GM12878 (cell line): ENCODE measurements around the gene CFAP97D2. TPM values are rescaled to one million over a fixed set of nuclear protein-coding genes. Genes with fewer than 3 reads are reported as not detected.

Experiments used
- BCL11A ChIP-seq: IDR thresholded peaks from 2 replicates; pipeline ENCODE4 v1.6.1; 2011; ENCODE audit warnings: low read depth, low read length
- CBX5 ChIP-seq: sonication (generic); IDR thresholded peaks from 2 replicates; pipeline ENCODE4 v1.6.1; 2016; ENCODE audit warnings: low read depth, moderate library complexity, mild to moderate bottlenecking, inconsistent platforms
- EGR1 ChIP-seq, 2 experiments: IDR thresholded peaks; 1 replicate in 1 of 2; 2 replicates in 1 of 2; pipeline ENCODE4 v1.6.1; 2011 to 2012; ENCODE audit warnings: low read depth in 2 of 2, low read length in 2 of 2, borderline replicate concordance in 1 of 2, mild to moderate bottlenecking in 1 of 2, moderate library complexity in 1 of 2
- EP300 ChIP-seq, 2 experiments: fragments of 150-350 bp in 1 of 2; IDR thresholded peaks; 2 replicates each; pipeline ENCODE4 v1.6.1; 2011 to 2012; ENCODE audit warnings: low read depth in 2 of 2, low read length in 2 of 2, borderline replicate concordance in 1 of 2, improper control_type of control experiment in 1 of 2, inconsistent platforms in 1 of 2; ENCODE audit not compliant: control insufficient read depth in 1 of 2
- KDM1A ChIP-seq: fragments of 200-600 bp; sonication (generic); IDR thresholded peaks from 2 replicates; pipeline ENCODE4 v1.6.1; 2016; ENCODE audit warnings: borderline replicate concordance
- NBN ChIP-seq: fragments of 450-650 bp; IDR thresholded peaks from 2 replicates; pipeline ENCODE4 v1.6.1; 2016
- NKRF ChIP-seq: fragments of 450-650 bp; conservative IDR thresholded peaks from 2 replicates; pipeline ENCODE4 v1.6.1; 2017; ENCODE audit warnings: mild to moderate bottlenecking, moderate library complexity
- POLR2AphosphoS2 ChIP-seq: IDR thresholded peaks from 2 replicates; pipeline ENCODE4 v1.6.1; 2011; ENCODE audit warnings: low read depth, mild to moderate bottlenecking, low read length, improper control_type of control experiment, moderate library complexity
- RUNX3 ChIP-seq: IDR thresholded peaks from 2 replicates; pipeline ENCODE4 v1.6.1; 2012; ENCODE audit warnings: low read length, inconsistent platforms
- SIN3A ChIP-seq: IDR thresholded peaks from 2 replicates; pipeline ENCODE4 v1.6.1; 2012; ENCODE audit warnings: low read depth, low read length, improper control_type of control experiment
- SP1 ChIP-seq: IDR thresholded peaks from one replicate; pipeline ENCODE4 v1.6.1; 2011; ENCODE audit warnings: low read depth, low read length
- SREBF1 ChIP-seq: IDR thresholded peaks from 2 replicates; pipeline ENCODE4 v1.6.1; 2012; ENCODE audit warnings: mild to moderate bottlenecking, low read length
- ZBED1 ChIP-seq: IDR thresholded peaks from 2 replicates; pipeline ENCODE4 v1.6.1; 2016; ENCODE audit warnings: borderline replicate concordance
- ZBTB4 ChIP-seq: fragments of 450-650 bp; formaldehyde crosslinking; IDR thresholded peaks from 2 replicates; pipeline ENCODE4 v1.4.0; 2022; ENCODE audit warnings: mild to moderate bottlenecking, moderate library complexity
- polyA plus RNA-seq, 11 experiments: library from polyadenylated mRNA; depleted of rRNA in 4 of 11; unstranded in 6 of 11; stranded (reverse) in 5 of 11; fragments of >200 nt; fragmentation: Nextera tagmentation in 4 of 11; fragmentation: Illumina TruSeq in 1 of 11; extraction: Ambion mirVana in 4 of 11; extraction: Trizol in 1 of 11; gene quantifications; 1 replicate in 1 of 11; 2 replicates in 10 of 11; pipeline versions ENCODE4 v1.2.1 to v1.2.3, GENCODE V29; 2011 to 2016; ENCODE audit warnings: inconsistent platforms in 2 of 11, missing spikeins in 2 of 11, low read depth in 1 of 11
- total RNA-seq, 4 experiments: library from RNA; depleted of rRNA in 3 of 4; stranded (reverse); fragments of >200 nt in 3 of 4; fragmentation: Illumina TruSeq in 1 of 4; extraction: Trizol in 1 of 4; gene quantifications; 2 replicates each; pipeline versions ENCODE4 v1.2.1 to v1.2.3, GENCODE V29; 2013 to 2021
- TF ChIP-seq, protein P1 (sequence below): fragments of 450-650 bp; IDR thresholded peaks from 2 replicates; pipeline ENCODE4 v1.6.1; 2017; ENCODE audit warnings: mild to moderate bottlenecking, moderate library complexity
- TF ChIP-seq, protein P2 (sequence below): IDR thresholded peaks from 2 replicates; pipeline ENCODE4 v1.6.1; 2012; ENCODE audit warnings: low read length, inconsistent platforms
- TF ChIP-seq, protein P3 (sequence below): IDR thresholded peaks from 2 replicates; pipeline ENCODE4 v1.6.1; 2011; ENCODE audit warnings: borderline replicate concordance, low read depth, mild to moderate bottlenecking, moderate library complexity, low read length; ENCODE audit not compliant: insufficient read depth, poor library complexity, severe bottlenecking

The CFAP97D2 gene
- total and polyA plus RNA-seq, 10 of the 15 experiments (the other 5 are each of a cell fraction or from before 2014, with no cell fraction given), result not detected

GRCh38 chr13:114132419-114133121 is 46.5 kb upstream of the CFAP97D2 start, which contains the start of gene RASA3 (continued):
- TF ChIP-seq, protein P1, sequence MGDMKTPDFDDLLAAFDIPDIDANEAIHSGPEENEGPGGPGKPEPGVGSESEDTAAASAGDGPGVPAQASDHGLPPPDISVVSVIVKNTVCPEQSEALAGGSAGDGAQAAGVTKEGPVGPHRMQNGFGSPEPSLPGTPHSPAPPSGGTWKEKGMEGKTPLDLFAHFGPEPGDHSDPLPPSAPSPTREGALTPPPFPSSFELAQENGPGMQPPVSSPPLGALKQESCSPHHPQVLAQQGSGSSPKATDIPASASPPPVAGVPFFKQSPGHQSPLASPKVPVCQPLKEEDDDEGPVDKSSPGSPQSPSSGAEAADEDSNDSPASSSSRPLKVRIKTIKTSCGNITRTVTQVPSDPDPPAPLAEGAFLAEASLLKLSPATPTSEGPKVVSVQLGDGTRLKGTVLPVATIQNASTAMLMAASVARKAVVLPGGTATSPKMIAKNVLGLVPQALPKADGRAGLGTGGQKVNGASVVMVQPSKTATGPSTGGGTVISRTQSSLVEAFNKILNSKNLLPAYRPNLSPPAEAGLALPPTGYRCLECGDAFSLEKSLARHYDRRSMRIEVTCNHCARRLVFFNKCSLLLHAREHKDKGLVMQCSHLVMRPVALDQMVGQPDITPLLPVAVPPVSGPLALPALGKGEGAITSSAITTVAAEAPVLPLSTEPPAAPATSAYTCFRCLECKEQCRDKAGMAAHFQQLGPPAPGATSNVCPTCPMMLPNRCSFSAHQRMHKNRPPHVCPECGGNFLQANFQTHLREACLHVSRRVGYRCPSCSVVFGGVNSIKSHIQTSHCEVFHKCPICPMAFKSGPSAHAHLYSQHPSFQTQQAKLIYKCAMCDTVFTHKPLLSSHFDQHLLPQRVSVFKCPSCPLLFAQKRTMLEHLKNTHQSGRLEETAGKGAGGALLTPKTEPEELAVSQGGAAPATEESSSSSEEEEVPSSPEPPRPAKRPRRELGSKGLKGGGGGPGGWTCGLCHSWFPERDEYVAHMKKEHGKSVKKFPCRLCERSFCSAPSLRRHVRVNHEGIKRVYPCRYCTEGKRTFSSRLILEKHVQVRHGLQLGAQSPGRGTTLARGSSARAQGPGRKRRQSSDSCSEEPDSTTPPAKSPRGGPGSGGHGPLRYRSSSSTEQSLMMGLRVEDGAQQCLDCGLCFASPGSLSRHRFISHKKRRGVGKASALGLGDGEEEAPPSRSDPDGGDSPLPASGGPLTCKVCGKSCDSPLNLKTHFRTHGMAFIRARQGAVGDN, result peak; percentile 64; the same call in 1 of the 2 replicates
- TF ChIP-seq SIN3A, result no peak
- no peak for TF ChIP-seq KDM1A
- no peak for TF ChIP-seq ZBTB4 (CRISPR knock-in tag)
- no peak for TF ChIP-seq BCL11A
- TF ChIP-seq, protein P2, sequence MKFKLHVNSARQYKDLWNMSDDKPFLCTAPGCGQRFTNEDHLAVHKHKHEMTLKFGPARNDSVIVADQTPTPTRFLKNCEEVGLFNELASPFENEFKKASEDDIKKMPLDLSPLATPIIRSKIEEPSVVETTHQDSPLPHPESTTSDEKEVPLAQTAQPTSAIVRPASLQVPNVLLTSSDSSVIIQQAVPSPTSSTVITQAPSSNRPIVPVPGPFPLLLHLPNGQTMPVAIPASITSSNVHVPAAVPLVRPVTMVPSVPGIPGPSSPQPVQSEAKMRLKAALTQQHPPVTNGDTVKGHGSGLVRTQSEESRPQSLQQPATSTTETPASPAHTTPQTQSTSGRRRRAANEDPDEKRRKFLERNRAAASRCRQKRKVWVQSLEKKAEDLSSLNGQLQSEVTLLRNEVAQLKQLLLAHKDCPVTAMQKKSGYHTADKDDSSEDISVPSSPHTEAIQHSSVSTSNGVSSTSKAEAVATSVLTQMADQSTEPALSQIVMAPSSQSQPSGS, result no peak
- no peak for TF ChIP-seq NKRF
- no peak for TF ChIP-seq RUNX3
- TF ChIP-seq ZBED1, result no peak
- TF ChIP-seq EGR1 (IDR thresholded peaks at IDR 0.05; ENCODE audit: borderline replicate concordance in 1 of 2, low read depth in 2 of 2, low read length in 2 of 2), result peak in 1 of 2 experiments; percentile 45; a peak in 1 of 3 replicates
- TF ChIP-seq SREBF1, result no peak
- TF ChIP-seq, protein P3, sequence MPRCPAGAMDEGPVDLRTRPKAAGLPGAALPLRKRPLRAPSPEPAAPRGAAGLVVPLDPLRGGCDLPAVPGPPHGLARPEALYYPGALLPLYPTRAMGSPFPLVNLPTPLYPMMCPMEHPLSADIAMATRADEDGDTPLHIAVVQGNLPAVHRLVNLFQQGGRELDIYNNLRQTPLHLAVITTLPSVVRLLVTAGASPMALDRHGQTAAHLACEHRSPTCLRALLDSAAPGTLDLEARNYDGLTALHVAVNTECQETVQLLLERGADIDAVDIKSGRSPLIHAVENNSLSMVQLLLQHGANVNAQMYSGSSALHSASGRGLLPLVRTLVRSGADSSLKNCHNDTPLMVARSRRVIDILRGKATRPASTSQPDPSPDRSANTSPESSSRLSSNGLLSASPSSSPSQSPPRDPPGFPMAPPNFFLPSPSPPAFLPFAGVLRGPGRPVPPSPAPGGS, result no peak
- no peak for TF ChIP-seq CBX5
- peak; percentile 46; the same call in 1 of the 2 replicates for TF ChIP-seq POLR2AphosphoS2
- no peak for TF ChIP-seq SP1
- TF ChIP-seq EP300 (IDR thresholded peaks at IDR 0.05; ENCODE audit: borderline replicate concordance in 1 of 2, control insufficient read depth in 1 of 2, low read depth in 2 of 2, low read length in 2 of 2), result no peak
- TF ChIP-seq NBN, result no peak
